ENCODE measurements around the gene RND2.
"Not testable (repeated sequence)": the region's sequence is repeated elsewhere in the genome, so short reads cannot be mapped to it uniquely, and the experiment has no call there.

- TF ChIP-seq CTCF, POLR2A (IDR thresholded peaks at IDR 0.05): not testable (repeated sequence)
Measured at GRCh38 chr17:42993913-42994312, 31.1 kb upstream of the RND2 start.

Data from testis (tissue), 2 donors.